Right lobe of liver (tissue), 4 donors: ENCODE results near the gene KCTD13.

Experiments used
- CTCF ChIP-seq, 4 donors: fragments of 200-600 bp in 3 of 4; fragments of 450-650 bp in 1 of 4; IDR thresholded peaks; one replicate each; pipeline versions ENCODE4 v1.5.1 to v1.8.0; 2016 to 2022; ENCODE audit warnings: antibody characterized with exemption in 4 of 4, mild to moderate bottlenecking in 2 of 4
- POLR2A ChIP-seq: fragments of 450-650 bp; IDR thresholded peaks from one replicate; pipeline ENCODE4 v1.6.1; 2017; ENCODE audit warnings: antibody characterized with exemption, mild to moderate bottlenecking
- donor health status: DM: no; HTN: no; CAD: no.
- donor health status: DM: no; HTN: no; CAD: no.
- donor health status: DM: no; HTN: yes; CAD: no.

DNA sequence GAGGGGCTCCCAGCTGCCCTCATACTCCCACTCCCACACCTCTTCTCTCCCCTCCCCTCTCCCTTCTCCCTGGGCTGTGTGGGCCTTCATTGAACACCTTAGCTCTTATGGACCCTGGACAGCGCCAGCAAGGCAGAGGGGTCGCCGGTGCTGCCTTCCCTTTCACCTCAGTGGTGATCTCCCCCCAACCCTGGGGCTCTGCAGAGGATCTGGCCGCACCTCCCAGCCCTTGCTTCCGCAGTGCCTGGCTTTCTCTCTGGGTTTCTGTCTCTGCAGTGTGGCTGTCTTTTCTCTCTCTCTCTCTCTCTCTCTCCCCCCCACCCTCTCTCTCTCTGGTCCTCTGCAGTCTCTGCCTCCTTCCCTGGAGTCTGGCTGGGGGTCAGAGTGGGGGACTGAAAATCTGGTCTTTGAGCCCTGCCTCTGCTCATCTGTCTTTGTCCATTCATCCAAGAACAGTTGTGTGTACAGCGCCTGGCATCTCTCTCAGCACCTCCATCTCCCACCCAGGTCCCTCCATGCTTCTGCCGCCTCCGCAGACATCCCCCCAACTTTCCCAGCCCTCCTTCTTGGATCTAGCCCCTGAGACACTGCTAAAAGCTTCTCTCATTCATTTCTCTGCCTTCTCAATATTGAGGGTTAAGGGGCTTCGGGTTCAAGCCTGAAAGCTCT, 27.8 kb downstream of the KCTD13 start:
- TF ChIP-seq POLR2A (no peak), CTCF (IDR thresholded peaks at IDR 0.05) (no peak)
